Sigmoid colon (tissue), 3 donors: ENCODE results near the gene TMEM74B.

ENCODE experiments used
- CTCF ChIP-seq, 4 experiments: fragments of 450-650 bp in 3 of 4; fragments of 200-600 bp in 1 of 4; IDR thresholded peaks; one replicate each; pipeline ENCODE4 v1.5.1; 2016 to 2019; ENCODE audit warnings: antibody characterized with exemption in 4 of 4, mild to moderate bottlenecking in 3 of 4, moderate library complexity in 2 of 4
- POLR2A ChIP-seq, 2 donors: fragments of 450-650 bp; IDR thresholded peaks; one replicate each; pipeline ENCODE4 v1.6.1; 2016; ENCODE audit warnings: antibody characterized with exemption in 2 of 2, mild to moderate bottlenecking in 2 of 2, moderate library complexity in 2 of 2

- TF ChIP-seq POLR2A (IDR thresholded peaks at IDR 0.05), result no peak
- TF ChIP-seq CTCF (IDR thresholded peaks at IDR 0.05), result no peak
These were observed 30.6 kb downstream of the TMEM74B start for GRCh38 chr20:1154226-1154625.
